ENCODE measurements around the gene PLXDC2.

The PLXDC2 gene

DNA sequence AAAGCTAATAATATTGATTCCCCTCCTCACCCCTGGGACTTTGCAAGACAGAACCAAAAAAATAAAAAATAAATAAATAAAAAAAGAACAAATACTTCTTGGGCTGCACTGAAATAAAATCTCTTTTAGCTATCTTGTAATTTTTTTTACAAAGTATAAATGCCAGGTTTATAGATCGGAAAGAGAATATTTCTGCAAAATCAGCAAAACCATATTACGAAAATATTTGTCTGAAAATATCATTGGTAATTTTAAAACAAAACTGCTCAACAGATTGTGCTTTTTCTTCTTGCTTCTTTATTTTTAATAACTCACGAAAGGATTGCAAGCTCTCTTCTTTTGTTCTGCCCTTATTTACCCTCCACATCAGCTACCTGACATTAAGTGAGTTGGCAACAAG lies 213.3 kb downstream of the PLXDC2 start:
- no peaks in the 10 kb centered on the region for H3K36me3 ChIP-seq (ENCODE audit: control insufficient read depth, low read length)
- TF ChIP-seq, protein P1, sequence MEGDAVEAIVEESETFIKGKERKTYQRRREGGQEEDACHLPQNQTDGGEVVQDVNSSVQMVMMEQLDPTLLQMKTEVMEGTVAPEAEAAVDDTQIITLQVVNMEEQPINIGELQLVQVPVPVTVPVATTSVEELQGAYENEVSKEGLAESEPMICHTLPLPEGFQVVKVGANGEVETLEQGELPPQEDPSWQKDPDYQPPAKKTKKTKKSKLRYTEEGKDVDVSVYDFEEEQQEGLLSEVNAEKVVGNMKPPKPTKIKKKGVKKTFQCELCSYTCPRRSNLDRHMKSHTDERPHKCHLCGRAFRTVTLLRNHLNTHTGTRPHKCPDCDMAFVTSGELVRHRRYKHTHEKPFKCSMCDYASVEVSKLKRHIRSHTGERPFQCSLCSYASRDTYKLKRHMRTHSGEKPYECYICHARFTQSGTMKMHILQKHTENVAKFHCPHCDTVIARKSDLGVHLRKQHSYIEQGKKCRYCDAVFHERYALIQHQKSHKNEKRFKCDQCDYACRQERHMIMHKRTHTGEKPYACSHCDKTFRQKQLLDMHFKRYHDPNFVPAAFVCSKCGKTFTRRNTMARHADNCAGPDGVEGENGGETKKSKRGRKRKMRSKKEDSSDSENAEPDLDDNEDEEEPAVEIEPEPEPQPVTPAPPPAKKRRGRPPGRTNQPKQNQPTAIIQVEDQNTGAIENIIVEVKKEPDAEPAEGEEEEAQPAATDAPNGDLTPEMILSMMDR (IDR thresholded peaks at IDR 0.05; ENCODE audit: low read depth, low read length, poor library complexity, severe bottlenecking), result no peak
- TF ChIP-seq EZH2phosphoT487 (IDR thresholded peaks at IDR 0.05; ENCODE audit: borderline replicate concordance, low read length), result no peak
- no peaks in the 10 kb centered on the region for H3K27me3 ChIP-seq (ENCODE audit: control insufficient read depth, low read length)
- no peaks in the 10 kb centered on the region for H3K9me3 ChIP-seq (ENCODE audit: control insufficient read depth, insufficient read depth, low read length)
- H3K27ac ChIP-seq (ENCODE audit: low read depth, low read length), result no peak overlapping the region
- no peaks in the 10 kb centered on the region for H3K9me2 ChIP-seq (replicated peaks; ENCODE audit: control insufficient read depth, low read length)
- H3K79me2 ChIP-seq (ENCODE audit: control insufficient read depth, low read length), result no peaks in the 10 kb centered on the region
- H3K4me2 ChIP-seq (ENCODE audit: low read length), result no peak overlapping the region
- H4K20me1 ChIP-seq (ENCODE audit: control insufficient read depth, insufficient read depth, low read depth, low read length), result no peaks in the 10 kb centered on the region
- H3K4me3 ChIP-seq (ENCODE audit: low read length), result no peak overlapping the region
- H3K4me1 ChIP-seq (ENCODE audit: control insufficient read depth, low read length), result no peaks in the 10 kb centered on the region
- no peaks in the 10 kb centered on the region for H3F3A ChIP-seq (ENCODE audit: control insufficient read depth, insufficient read depth)

DNA sequence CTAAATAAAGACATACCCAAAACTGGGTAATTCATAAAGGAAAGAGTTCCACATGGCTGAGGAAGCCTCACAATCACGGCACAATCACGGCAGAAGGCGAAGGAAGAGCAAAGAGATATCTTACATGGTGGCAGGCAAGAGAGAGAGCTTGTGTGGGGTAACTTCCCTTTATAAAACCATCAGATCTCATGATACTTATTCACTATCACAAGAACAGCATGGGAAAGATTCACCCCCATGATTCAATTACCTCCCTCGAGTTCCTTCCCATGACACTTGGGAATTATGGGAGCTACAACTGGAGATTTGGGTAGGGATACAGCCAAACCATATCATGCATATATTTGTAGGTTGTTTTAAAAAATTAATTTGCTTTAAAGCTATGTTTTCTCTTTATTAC lies 217.2 kb downstream of the PLXDC2 start:
- H3K36me3 ChIP-seq (ENCODE audit: control insufficient read depth, low read length), result no peaks in the 10 kb centered on the region
- no peaks in the 10 kb centered on the region for H3F3A ChIP-seq (ENCODE audit: control insufficient read depth, insufficient read depth)
- H3K27ac ChIP-seq (ENCODE audit: low read depth, low read length), result no peak overlapping the region
- TF ChIP-seq, protein P1 (IDR thresholded peaks at IDR 0.05; ENCODE audit: low read depth, low read length, poor library complexity, severe bottlenecking), result no peak
- no peak for TF ChIP-seq EZH2phosphoT487 (IDR thresholded peaks at IDR 0.05; ENCODE audit: borderline replicate concordance, low read length)
- no peaks in the 10 kb centered on the region for H3K27me3 ChIP-seq (ENCODE audit: control insufficient read depth, low read length)
- no peak overlapping the region for H3K4me3 ChIP-seq (ENCODE audit: low read length)
- H4K20me1 ChIP-seq (ENCODE audit: control insufficient read depth, insufficient read depth, low read depth, low read length), result no peaks in the 10 kb centered on the region
- H3K4me1 ChIP-seq (ENCODE audit: control insufficient read depth, low read length), result no peaks in the 10 kb centered on the region
- no peak overlapping the region for H3K4me2 ChIP-seq (ENCODE audit: low read length)
- H3K9me3 ChIP-seq (ENCODE audit: control insufficient read depth, insufficient read depth, low read length), result no peaks in the 10 kb centered on the region
- no peaks in the 10 kb centered on the region for H3K79me2 ChIP-seq (ENCODE audit: control insufficient read depth, low read length)
- H3K9me2 ChIP-seq (replicated peaks; ENCODE audit: control insufficient read depth, low read length), result no peaks in the 10 kb centered on the region

DNA sequence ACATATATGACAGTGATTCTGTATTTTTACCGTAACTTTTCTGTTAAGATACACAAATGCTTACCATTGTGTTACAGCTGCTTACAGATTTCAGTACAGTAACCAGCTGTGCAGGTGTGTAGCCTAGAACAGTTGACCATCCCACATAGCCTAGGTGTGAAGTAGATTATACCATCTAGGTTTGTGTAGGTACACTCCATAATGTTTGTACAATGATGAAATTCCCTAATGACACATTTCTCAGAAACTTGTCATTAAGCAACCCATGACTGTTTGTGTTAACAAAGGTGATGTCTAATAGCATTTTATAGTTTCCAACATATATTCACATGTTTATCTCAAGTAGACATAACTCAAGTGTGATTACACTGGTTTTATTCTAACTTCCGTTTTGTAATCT lies 218.5 kb downstream of the PLXDC2 start:
- H3K36me3 ChIP-seq (ENCODE audit: control insufficient read depth, low read length), result no peaks in the 10 kb centered on the region
- TF ChIP-seq, protein P1 (IDR thresholded peaks at IDR 0.05; ENCODE audit: low read depth, low read length, poor library complexity, severe bottlenecking), result no peak
- TF ChIP-seq EZH2phosphoT487 (IDR thresholded peaks at IDR 0.05; ENCODE audit: borderline replicate concordance, low read length), result no peak
- H3K4me3 ChIP-seq (ENCODE audit: low read length), result no peak overlapping the region
- no peaks in the 10 kb centered on the region for H3K79me2 ChIP-seq (ENCODE audit: control insufficient read depth, low read length)
- H3F3A ChIP-seq (ENCODE audit: control insufficient read depth, insufficient read depth), result no peaks in the 10 kb centered on the region
- no peaks in the 10 kb centered on the region for H3K27me3 ChIP-seq (ENCODE audit: control insufficient read depth, low read length)
- no peaks in the 10 kb centered on the region for H3K9me2 ChIP-seq (replicated peaks; ENCODE audit: control insufficient read depth, low read length)
- H4K20me1 ChIP-seq (ENCODE audit: control insufficient read depth, insufficient read depth, low read depth, low read length), result no peaks in the 10 kb centered on the region
- no peak overlapping the region for H3K27ac ChIP-seq (ENCODE audit: low read depth, low read length)
- no peaks in the 10 kb centered on the region for H3K4me1 ChIP-seq (ENCODE audit: control insufficient read depth, low read length)
- no peak overlapping the region for H3K4me2 ChIP-seq (ENCODE audit: low read length)
- H3K9me3 ChIP-seq (ENCODE audit: control insufficient read depth, insufficient read depth, low read length), result no peaks in the 10 kb centered on the region

DNA sequence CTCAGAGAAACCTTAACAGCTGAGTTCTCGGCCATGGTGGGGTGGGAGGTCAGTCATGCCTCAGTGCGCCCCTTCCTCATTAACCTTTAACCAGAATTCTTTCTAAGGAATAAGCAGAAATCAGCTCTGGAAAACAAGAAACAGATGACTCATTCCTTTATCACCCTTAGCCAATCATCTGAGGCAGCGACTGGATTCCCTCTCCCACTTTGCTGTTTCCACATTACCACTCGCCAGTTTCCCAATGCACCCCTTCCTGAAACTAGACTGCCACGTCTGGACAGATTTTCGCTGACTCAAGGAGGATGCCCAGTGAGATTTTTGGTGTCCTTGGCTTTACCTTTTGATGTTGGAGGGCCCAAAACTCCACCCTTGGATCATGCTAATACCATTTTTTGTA lies 223.8 kb downstream of the PLXDC2 start:
- Histone ChIP-seq H3F3A (ENCODE audit: control insufficient read depth, insufficient read depth) (no peaks in the 10 kb centered on the region), H3K4me2 (ENCODE audit: low read length) (no peak overlapping the region), H3K79me2 (ENCODE audit: control insufficient read depth, low read length) (no peaks in the 10 kb centered on the region), H4K20me1 (ENCODE audit: control insufficient read depth, insufficient read depth, low read depth, low read length) (no peaks in the 10 kb centered on the region), H3K27ac (ENCODE audit: low read depth, low read length) (no peak overlapping the region), H3K36me3 (ENCODE audit: control insufficient read depth, low read length) (no peaks in the 10 kb centered on the region), H3K9me2 (replicated peaks; ENCODE audit: control insufficient read depth, low read length) (no peaks in the 10 kb centered on the region), H3K4me1 (ENCODE audit: control insufficient read depth, low read length) (no peaks in the 10 kb centered on the region), H3K9me3 (ENCODE audit: control insufficient read depth, insufficient read depth, low read length) (no peaks in the 10 kb centered on the region), H3K27me3 (ENCODE audit: control insufficient read depth, low read length) (no peaks in the 10 kb centered on the region), H3K4me3 (ENCODE audit: low read length) (no peak overlapping the region)
- TF ChIP-seq EZH2phosphoT487 (IDR thresholded peaks at IDR 0.05; ENCODE audit: borderline replicate concordance, low read length), result no peak
- TF ChIP-seq, protein P1 (IDR thresholded peaks at IDR 0.05; ENCODE audit: low read depth, low read length, poor library complexity, severe bottlenecking), result no peak
